GM18505 (cell line): ENCODE data around the gene SHC2.

Source experiments
- ATAC-seq: cut with Tn5 transposase; IDR thresholded peaks from one replicate; pipeline ENCODE4 v1.9.1; 2021; ENCODE audit not compliant: unreplicated experiment
- POLR2A ChIP-seq: IDR thresholded peaks from 4 replicates; pipeline ENCODE4 v1.6.1; 2011; ENCODE audit warnings: borderline replicate concordance; ENCODE audit not compliant: insufficient read depth, insufficient read length; ENCODE audit errors: extremely low read depth

The SHC2 gene

GRCh38 chr19:460877-461720, at the start of gene SHC2:
TSS of gene SHC2 (minus strand) at chr19:461033. CDS start at chr19:460996, 37 bp downstream.
- no peak for TF ChIP-seq POLR2A
- no peak for ATAC-seq

DNA sequence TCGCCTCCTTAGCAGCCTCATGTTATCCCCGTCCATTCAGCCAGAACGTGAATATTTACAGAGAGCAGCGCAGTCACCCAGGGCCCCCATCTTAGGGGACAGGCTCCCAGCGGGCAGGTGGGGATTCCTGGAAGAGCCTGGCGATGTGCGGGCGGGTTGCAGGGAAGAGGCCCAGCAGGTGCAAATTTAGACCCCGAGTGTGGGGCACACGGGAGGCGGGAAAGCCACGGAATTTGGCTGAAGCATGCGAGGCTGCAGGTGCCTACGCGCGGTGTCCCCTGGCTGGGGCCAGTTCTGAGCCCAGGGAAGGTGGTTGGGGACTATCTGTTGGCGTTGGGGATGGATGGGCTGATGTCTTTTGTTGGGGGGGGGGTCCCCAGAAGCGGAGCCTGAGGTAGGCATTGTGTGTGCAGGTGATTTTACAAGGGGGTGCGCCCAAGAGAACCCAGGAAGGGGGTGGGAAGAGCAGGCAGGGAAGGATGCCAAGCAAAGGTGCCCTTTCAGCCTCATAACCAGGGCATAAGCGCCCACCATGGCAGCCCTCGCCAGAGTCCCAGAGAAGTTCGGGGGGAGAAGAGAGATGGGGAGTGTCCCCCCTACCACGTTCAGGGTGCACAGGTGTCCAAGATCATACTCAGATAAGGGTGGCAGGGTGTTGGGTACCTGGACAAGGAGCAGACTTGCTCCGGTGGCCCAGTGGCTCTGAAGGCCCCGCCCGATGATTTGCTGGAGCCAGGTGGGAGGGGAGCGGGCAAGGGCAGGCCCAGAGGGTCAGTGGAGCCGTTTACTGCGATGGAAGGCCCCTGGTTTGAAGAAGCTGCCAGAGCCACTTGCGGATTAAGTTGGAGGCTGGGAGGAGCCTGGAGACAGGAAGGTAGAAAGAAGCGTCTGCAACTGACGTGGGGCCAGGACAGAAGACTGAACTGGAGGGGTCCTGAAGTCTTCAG, 47.6 kb upstream of the SHC2 start:
- no peak for ATAC-seq
- no peak for TF ChIP-seq POLR2A

DNA sequence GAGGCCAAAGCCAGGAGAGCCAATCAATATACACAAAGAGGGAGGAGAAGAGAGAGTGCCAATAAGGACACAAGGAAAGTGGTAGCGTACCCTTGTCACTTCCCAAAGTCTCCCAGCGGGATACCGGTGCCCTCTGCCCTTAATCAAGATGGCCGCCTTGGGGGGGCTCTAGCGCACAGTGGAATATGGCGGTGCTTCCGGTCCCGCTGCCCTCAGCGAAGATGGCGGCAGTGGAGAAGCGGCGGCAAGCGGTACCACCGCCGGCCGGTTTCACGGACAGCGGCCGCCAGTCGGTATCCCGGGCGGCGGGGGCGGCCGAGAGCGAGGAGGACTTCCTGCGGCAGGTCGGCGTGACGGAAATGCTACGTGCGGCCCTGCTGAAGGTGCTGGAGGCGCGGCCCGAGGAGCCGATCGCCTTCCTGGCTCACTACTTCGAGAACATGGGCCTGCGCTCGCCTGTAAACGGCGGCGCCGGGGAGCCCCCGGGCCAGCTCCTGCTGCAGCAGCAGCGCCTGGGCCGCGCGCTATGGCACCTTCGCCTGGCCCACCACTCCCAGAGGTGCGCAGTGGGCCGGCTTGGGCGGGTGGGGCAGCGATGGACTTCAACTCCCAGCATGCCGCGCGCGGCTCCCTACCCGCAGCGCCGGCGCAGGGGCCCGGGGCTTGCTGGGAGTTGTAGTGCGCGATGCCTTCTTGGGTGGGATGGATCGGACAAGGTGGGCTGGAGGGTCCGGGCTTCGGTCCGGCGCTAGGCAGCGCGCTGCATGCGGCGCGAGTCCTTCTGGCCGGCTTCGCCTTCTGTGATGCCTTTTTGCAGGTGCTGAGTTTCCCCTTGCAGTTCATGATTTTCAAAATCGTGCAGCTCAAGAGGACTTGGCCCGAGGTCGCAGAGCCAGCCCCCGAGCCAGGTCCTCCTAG, 46.7 kb upstream of the SHC2 start, which contains the start of gene TPGS1:
Gene TPGS1, plus strand, starts transcription at position 212 of the 918 bp plus-strand sequence. Its CDS starts 10 bp downstream, at position 222.
- TF ChIP-seq POLR2A: peak; percentile 70
- ATAC-seq: peak; percentile 57

GRCh38 chr19:506404-507285, 45.8 kb upstream of the SHC2 start:
- ATAC-seq: peak; percentile 56
- peak; percentile 65 for TF ChIP-seq POLR2A

DNA sequence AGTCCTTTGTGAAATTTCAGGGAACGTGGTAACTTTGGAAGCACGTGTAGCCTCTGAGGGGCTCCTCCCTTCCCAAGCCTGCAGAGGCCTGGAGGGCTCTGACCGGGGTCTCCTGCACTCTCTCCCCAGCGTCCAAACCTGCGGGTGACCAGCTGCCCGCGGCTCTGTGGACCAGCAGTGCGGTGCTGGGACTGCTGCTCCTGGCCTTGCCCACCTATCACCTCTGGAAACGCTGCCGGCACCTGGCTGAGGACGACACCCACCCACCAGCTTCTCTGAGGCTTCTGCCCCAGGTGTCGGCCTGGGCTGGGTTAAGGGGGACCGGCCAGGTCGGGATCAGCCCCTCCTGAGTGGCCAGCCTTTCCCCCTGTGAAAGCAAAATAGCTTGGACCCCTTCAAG, 43.8 kb upstream of the SHC2 start:
- no peak for TF ChIP-seq POLR2A
- ATAC-seq: no peak

- no peak for TF ChIP-seq POLR2A
- ATAC-seq: no peak
These were observed 40.8 kb upstream of the SHC2 start for GRCh38 chr19:501646-502045.

DNA sequence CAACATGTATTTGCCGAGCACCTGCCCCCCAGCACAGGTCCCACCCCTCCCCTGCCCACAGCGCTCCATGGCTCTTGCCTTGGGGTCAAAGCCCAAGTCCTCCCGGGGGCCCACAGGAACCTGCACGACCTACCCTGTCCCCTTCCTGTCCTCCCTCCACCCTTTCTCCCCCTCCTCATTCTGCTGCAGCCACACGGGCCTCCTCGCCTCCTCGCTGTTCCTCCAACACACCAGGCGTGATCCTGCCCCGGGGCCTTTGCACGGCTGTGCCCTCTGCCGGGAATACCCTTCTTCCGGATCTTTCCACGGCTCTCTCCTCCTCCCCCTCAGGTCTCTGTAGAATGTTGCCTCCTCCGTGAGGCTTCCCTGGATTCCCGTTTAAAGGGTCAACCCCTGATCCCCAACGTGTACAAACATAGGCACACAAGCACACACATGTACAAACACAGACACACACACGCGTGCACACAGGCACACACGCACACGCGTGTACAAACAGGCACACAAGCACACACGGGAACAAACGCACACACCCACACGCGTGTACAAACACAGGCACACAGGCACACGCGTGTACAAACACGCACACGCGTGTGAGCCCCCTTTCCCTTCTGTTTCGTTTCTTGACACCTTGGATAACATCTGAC, 38.3 kb upstream of the SHC2 start:
- no peak for TF ChIP-seq POLR2A
- ATAC-seq: no peak

DNA sequence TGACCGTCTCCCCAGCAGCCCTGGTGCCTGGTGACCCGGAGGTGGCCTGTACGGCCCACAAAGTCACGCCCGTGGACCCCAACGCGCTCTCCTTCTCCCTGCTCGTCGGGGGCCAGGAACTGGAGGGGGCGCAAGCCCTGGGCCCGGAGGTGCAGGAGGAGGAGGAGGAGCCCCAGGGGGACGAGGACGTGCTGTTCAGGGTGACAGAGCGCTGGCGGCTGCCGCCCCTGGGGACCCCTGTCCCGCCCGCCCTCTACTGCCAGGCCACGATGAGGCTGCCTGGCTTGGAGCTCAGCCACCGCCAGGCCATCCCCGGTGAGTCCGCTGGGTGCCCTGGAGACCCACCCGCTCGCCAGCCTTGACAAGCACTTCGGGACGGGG, 37.7 kb upstream of the SHC2 start:
- ATAC-seq: no peak
- no peak for TF ChIP-seq POLR2A

DNA sequence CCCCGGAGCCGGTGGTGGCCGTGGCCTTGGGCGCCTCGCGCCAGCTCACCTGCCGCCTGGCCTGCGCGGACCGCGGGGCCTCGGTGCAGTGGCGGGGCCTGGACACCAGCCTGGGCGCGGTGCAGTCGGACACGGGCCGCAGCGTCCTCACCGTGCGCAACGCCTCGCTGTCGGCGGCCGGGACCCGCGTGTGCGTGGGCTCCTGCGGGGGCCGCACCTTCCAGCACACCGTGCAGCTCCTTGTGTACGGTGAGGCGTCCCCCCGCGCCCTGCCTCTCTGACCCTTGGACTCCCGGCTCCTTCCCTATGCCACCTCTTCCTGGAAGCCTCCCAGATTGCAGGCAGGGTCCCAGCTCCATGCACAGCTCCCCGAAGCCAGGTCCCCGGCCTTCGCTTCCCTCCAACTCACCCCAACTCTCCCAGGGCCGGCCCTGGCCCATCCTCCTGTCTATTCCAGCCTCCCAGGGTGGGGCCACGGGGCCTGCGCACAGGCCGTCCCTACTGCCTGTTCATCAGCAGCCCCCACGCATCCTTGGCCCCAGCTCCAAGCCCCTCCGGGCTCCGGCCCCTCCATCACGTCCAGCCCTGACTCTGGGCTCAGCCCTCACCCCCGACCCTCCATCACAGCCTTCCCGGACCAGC, 37.2 kb upstream of the SHC2 start:
- TF ChIP-seq POLR2A: no peak
- no peak for ATAC-seq

DNA sequence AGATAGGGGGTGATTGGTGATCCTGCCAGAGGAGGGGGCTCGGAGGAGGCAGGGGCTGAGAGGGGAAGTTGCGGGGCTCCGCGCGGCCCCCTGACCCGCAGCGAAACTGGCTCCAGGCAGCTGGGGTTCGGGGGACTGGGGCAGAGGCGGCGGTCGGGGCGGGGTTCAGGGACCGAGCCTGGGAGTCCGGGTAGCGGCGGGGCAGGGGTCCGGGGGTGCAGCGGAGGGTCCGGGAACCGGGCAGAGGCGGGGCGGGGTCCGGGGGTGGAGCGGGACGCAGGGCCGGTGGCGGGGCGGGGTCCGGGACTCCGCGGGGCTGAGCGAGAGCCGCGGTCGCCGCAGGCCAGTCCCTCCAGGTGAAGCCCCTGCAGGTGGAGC, 36.6 kb upstream of the SHC2 start:
- ATAC-seq: no peak
- TF ChIP-seq POLR2A: no peak

- no peak for TF ChIP-seq POLR2A
- ATAC-seq: no peak
These were observed 36.2 kb upstream of the SHC2 start for GRCh38 chr19:496986-497385.
